Adrenal gland (tissue), 12 donors: ENCODE data around the gene VPS11. TPM values are rescaled to one million over a fixed set of nuclear protein-coding genes. Genes with fewer than 3 reads are reported as not detected.

ENCODE experiments used
- DNase-seq, 7 donors: peaks; one replicate each; pipeline ENCODE4 v3.0.0-alpha.2; 2019 to 2020
- H3K27ac ChIP-seq, 5 donors: fragments of 200-600 bp; sonication (generic) in 4 of 5; 1 replicate in 3 of 5; 2 replicates in 2 of 5; pipeline versions ENCODE4 v1.5.1 to v1.8.0; 2016 to 2020; ENCODE audit warnings: mild to moderate bottlenecking in 1 of 5
- H3K27me3 ChIP-seq: fragments of 200-600 bp; 2 replicates; pipeline ENCODE4 v1.8.0; 2021
- H3K36me3 ChIP-seq, 2 donors: fragments of 200-600 bp; replicated peaks in 1 of 2; 1 replicate in 1 of 2; 2 replicates in 1 of 2; pipeline versions ENCODE4 v1.5.1 to v1.8.0; 2018 to 2022
- H3K4me1 ChIP-seq, 2 donors: fragments of 200-600 bp; replicated peaks in 1 of 2; 1 replicate in 1 of 2; 2 replicates in 1 of 2; pipeline versions ENCODE4 v1.5.1 to v1.8.0; 2018 to 2021
- H3K4me3 ChIP-seq, 4 donors: fragments of 200-600 bp; sonication (generic) in 3 of 4; one replicate each; pipeline ENCODE4 v1.5.1; 2016 to 2018
- H3K9me3 ChIP-seq, 3 donors: fragments of 200-600 bp; sonication (generic) in 1 of 3; replicated peaks in 1 of 3; 1 replicate in 2 of 3; 2 replicates in 1 of 3; pipeline versions ENCODE4 v1.5.1 to v1.8.0; 2016 to 2021
- CTCF ChIP-seq, 6 experiments: fragments of 450-650 bp in 4 of 6; fragments of 200-600 bp in 2 of 6; sonication (generic) in 1 of 6; IDR thresholded peaks; 1 replicate in 5 of 6; 2 replicates in 1 of 6; pipeline versions ENCODE4 v1.5.1 to v1.8.0; 2016 to 2021; ENCODE audit warnings: antibody characterized with exemption in 6 of 6, mild to moderate bottlenecking in 2 of 6, moderate library complexity in 1 of 6
- POLR2A ChIP-seq, 2 donors: fragments of 450-650 bp; IDR thresholded peaks; one replicate each; pipeline ENCODE4 v1.6.1; 2017; ENCODE audit warnings: antibody characterized with exemption in 2 of 2, mild to moderate bottlenecking in 2 of 2, moderate library complexity in 1 of 2
- WGBS, 4 donors: extraction: QIAGEN DNeasy Blood & Tissue Kit in 2 of 4; methylation state at CpG; one replicate each; pipeline versions ENCODE4 v1.1.5 to v1.1.7; 2013 to 2017; 5-methylcytosine and 5-hydroxymethylcytosine counted together
- intact Hi-C, 2 donors: fragments of 100-400 bp; cut with DNase I; formaldehyde crosslinking; loops; one replicate each; pipeline versions ENCODE4 v1.14.1 to v1.15.0; 2022 to 2023
- polyA plus RNA-seq, 3 donors: library from polyadenylated mRNA; stranded (reverse); fragments of 200-250 nt in 2 of 3; fragments of 350-450 nt in 1 of 3; fragmentation: Illumina TruSeq in 1 of 3; extraction: RNeasy Lipid Tissue Mini Kit (QIAGEN cat#74804) in 1 of 3; gene quantifications; one replicate each; pipeline ENCODE4 v1.2.3, GENCODE V29; 2013 to 2014
- total RNA-seq, 9 donors: library from RNA; depleted of rRNA in 4 of 9; stranded (reverse); fragments of >200 nt in 4 of 9; fragments of 120-200 nt in 1 of 9; fragmentation: NEBNext Ultra II Directional in 1 of 9; extraction: Animal tissue kit (Norgen Biotek cat#: 25700) in 1 of 9; gene quantifications; one replicate each; pipeline versions ENCODE4 v1.1.0 to v1.2.4, GENCODE V29; 2013 to 2023
- donor health status: healthy with polysubstance abuse.
- donor health status: Bipolar disorder and iron deficiency.
- donor health status: DM: yes; HTN: yes; CAD: no.
- donor health status: DM: no; HTN: no; CAD: no.
- donor health status: DM: no; HTN: no; CAD: no.
- donor health status: DM: yes; HTN: yes; CAD: no.

VPS11 gene
- total and polyA plus RNA-seq, 12 donors = 32.8 to 146 (median 57.0) TPM

- TF ChIP-seq POLR2A (IDR thresholded peaks at IDR 0.05) (no peak), CTCF (IDR thresholded peaks at IDR 0.05) (no peak)
- no peak overlapping the region for H3K27ac ChIP-seq
- no peaks in the 10 kb centered on the region for H3K27me3 ChIP-seq
- no peak overlapping the region for H3K4me3 ChIP-seq
- H3K4me1 ChIP-seq = peaks cover 21 to 28% of the 10 kb centered on the region in 2 donors
- no peaks in the 10 kb centered on the region for H3K9me3 ChIP-seq
- peaks cover 0 to 40% of the 10 kb centered on the region in 2 donors for H3K36me3 ChIP-seq
- 85 to 96% (median 92%) methylated on average over 5 of the region's 5 CpGs for WGBS, 4 donors
- intact Hi-C loops = no loop called here
- no peak for DNase-seq
Observed at GRCh38 chr11:119021631-119022030, 46.0 kb upstream of the VPS11 start.

- Histone ChIP-seq H3K9me3 (no peaks in the 10 kb centered on the region), H3K36me3 (peaks cover 0 to 45% of the 10 kb centered on the region in 2 donors), H3K27ac (peak overlapping the region in 1 of 5 donors; percentile 78), H3K4me1 (peaks cover 12 to 25% of the 10 kb centered on the region in 2 donors), H3K27me3 (no peaks in the 10 kb centered on the region), H3K4me3 (no peak overlapping the region)
- intact Hi-C loops = no loop called here
- DNase-seq = no peak
- TF ChIP-seq CTCF (IDR thresholded peaks at IDR 0.05) (no peak), POLR2A (IDR thresholded peaks at IDR 0.05) (no peak)
Observed at GRCh38 chr11:119023741-119024140, 43.9 kb upstream of the VPS11 start.

GRCh38 chr11:119024430-119025098 lies 43.1 kb upstream of the VPS11 start:
- Histone ChIP-seq H3K36me3 (peaks cover 0 to 45% of the 10 kb centered on the region in 2 donors), H3K27ac (peak overlapping the region in 3 of 5 donors; percentile 19 to 78 (median 62)), H3K4me3 (no peak overlapping the region), H3K27me3 (no peaks in the 10 kb centered on the region), H3K9me3 (no peaks in the 10 kb centered on the region), H3K4me1 (peaks cover 8 to 33% of the 10 kb centered on the region in 2 donors)
- 40 to 56% (median 45%) methylated on average over 11 to 15 of the region's 15 CpGs for WGBS, 4 donors
- TF ChIP-seq CTCF (IDR thresholded peaks at IDR 0.05) (no peak), POLR2A (IDR thresholded peaks at IDR 0.05) (no peak)
- intact Hi-C loops = no loop called here
- DNase-seq = peak in 4 of 7 donors; percentile 44 to 60 (median 46)

- Histone ChIP-seq H3K9me3 (no peaks in the 10 kb centered on the region), H3K27ac (peak overlapping the region in 3 of 5 donors; percentile 19 to 78 (median 62)), H3K27me3 (no peaks in the 10 kb centered on the region), H3K36me3 (peaks cover 0 to 43% of the 10 kb centered on the region in 2 donors), H3K4me1 (peaks cover 7 to 33% of the 10 kb centered on the region in 2 donors), H3K4me3 (no peak overlapping the region)
- TF ChIP-seq POLR2A (IDR thresholded peaks at IDR 0.05) = no peak
- TF ChIP-seq CTCF (IDR thresholded peaks at IDR 0.05) = no peak
- DNase-seq = no peak
- intact Hi-C loops = no loop called here
- WGBS, 4 donors = 65 to 75% (median 67%) methylated on average over 3 to 5 of the region's 5 CpGs
Observed at GRCh38 chr11:119025099-119025473, 42.5 kb upstream of the VPS11 start.
